ENCODE measurements around the gene VSIG4. TPM values are rescaled to one million over a fixed set of nuclear protein-coding genes. Genes with fewer than 3 reads are reported as not detected.
"Not testable (repeated sequence)": the region's sequence is repeated elsewhere in the genome, so short reads cannot be mapped to it uniquely, and the experiment has no call there.

VSIG4 gene
- total and polyA plus RNA-seq, 2 experiments from 2014 or later: 3.2 to 8.8 TPM

GRCh38 chrX:65985211-65985610 is 54.7 kb downstream of the VSIG4 start:
- Histone ChIP-seq H3K36me3 (replicated peaks; ENCODE audit: insufficient read depth, low read depth) (no peaks in the 10 kb centered on the region), H3K9me2 (replicated peaks; ENCODE audit: insufficient read depth) (no peaks in the 10 kb centered on the region), H3K4me3 (no peak overlapping the region), H3K4me1 (ENCODE audit: insufficient read depth) (no peaks in the 10 kb centered on the region), H3K79me2 (no peaks in the 10 kb centered on the region), H2AFZ (no peak overlapping the region), H3K27me3 (no peaks in the 10 kb centered on the region), H3K4me2 (no peak overlapping the region), H3K9me3 (ENCODE audit: low read depth) (no peaks in the 10 kb centered on the region), H3K27ac (no peak overlapping the region), H4K20me1 (ENCODE audit: insufficient read depth, poor library complexity, severe bottlenecking) (no peaks in the 10 kb centered on the region)
- WGBS (ENCODE audit: low lambda C conversion rate, missing lambda C conversion rate): 84% methylated on average over 3 of the region's 3 CpGs
- DNase-seq (ENCODE audit: low spot score): no peak
- no peak for TF ChIP-seq CTCF (IDR thresholded peaks at IDR 0.05; ENCODE audit: poor library complexity)
- no peak for TF ChIP-seq EZH2 (IDR thresholded peaks at IDR 0.05; ENCODE audit: borderline replicate concordance)
- no peak for TF ChIP-seq EZH2phosphoT487 (IDR thresholded peaks at IDR 0.05; ENCODE audit: low read depth, severe bottlenecking, unreplicated experiment)

DNA sequence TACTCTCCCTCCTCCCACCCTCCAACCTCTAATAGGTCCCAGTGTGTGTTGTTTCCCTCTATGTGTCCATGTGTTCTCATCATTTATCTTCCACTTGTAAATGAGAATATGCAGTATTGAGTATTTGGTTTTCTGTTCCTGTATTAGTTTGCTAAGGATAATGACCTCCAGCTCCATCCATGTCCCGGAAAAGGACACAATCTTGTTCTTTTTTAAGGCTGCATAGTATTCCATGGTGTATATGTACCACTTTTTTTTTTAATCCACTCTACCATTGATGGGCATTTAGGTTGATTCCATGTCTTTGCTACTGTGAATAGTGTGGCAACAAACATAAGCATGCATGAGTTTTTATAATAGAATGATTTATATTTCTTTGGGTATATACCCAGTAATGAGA is 62.7 kb downstream of the VSIG4 start:
- WGBS (ENCODE audit: low lambda C conversion rate, missing lambda C conversion rate): 76% methylated on average over 1 of the region's 1 CpG
- H3K4me3 ChIP-seq; H3K27me3 ChIP-seq; H3K9me3 ChIP-seq (ENCODE audit: low read depth); H4K20me1 ChIP-seq (ENCODE audit: insufficient read depth, poor library complexity, severe bottlenecking); DNase-seq (ENCODE audit: low spot score); H3K9me2 ChIP-seq (replicated peaks; ENCODE audit: insufficient read depth); H3K79me2 ChIP-seq; H3K36me3 ChIP-seq (replicated peaks; ENCODE audit: insufficient read depth, low read depth); H3K4me1 ChIP-seq (ENCODE audit: insufficient read depth); H3K4me2 ChIP-seq; H2AFZ ChIP-seq; H3K27ac ChIP-seq: not testable (repeated sequence)

GRCh38 chrX:65976161-65976560 is 63.7 kb downstream of the VSIG4 start:
- Histone ChIP-seq H3K4me1 (ENCODE audit: insufficient read depth) (no peaks in the 10 kb centered on the region), H4K20me1 (ENCODE audit: insufficient read depth, poor library complexity, severe bottlenecking) (no peaks in the 10 kb centered on the region), H2AFZ (no peak overlapping the region), H3K9me2 (replicated peaks; ENCODE audit: insufficient read depth) (no peaks in the 10 kb centered on the region), H3K9me3 (ENCODE audit: low read depth) (no peaks in the 10 kb centered on the region), H3K27ac (no peak overlapping the region), H3K4me2 (no peak overlapping the region), H3K79me2 (no peaks in the 10 kb centered on the region), H3K27me3 (no peaks in the 10 kb centered on the region), H3K36me3 (replicated peaks; ENCODE audit: insufficient read depth, low read depth) (no peaks in the 10 kb centered on the region), H3K4me3 (no peak overlapping the region)
- no peak for DNase-seq (ENCODE audit: low spot score)
- no peak for TF ChIP-seq EZH2phosphoT487 (IDR thresholded peaks at IDR 0.05; ENCODE audit: low read depth, severe bottlenecking, unreplicated experiment)
- TF ChIP-seq CTCF (IDR thresholded peaks at IDR 0.05; ENCODE audit: poor library complexity): no peak
- no peak for TF ChIP-seq EZH2 (IDR thresholded peaks at IDR 0.05; ENCODE audit: borderline replicate concordance)

DNA sequence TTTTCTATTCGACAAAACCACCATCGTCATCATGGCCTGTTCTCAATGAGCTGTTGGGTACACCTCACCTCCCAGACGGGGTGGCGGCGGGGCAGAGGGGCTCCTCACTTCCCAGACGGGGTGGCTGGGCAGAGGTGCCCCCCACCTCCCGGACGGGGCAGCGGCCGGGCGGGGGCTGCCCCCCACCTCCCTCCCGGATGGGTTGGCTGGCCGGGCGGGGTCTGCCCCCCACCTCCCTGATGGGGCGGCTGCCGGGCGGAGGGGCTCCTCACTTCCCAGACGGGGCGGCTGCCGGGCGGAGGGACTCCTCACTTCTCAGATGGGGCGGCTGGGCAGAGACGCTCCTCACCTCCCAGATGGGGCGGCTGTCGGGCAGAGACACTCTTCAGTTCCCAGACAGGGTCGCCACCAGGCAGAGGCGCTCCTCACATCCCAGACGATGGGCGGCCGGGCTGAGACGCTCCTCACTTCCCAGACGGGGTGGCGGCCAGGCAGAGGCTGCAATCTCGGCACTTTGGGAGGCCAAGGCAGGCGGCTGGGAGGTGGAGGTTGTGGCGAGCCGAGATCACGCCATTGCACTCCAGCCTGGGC is 64.6 kb downstream of the VSIG4 start:
- H3K36me3 ChIP-seq (replicated peaks; ENCODE audit: insufficient read depth, low read depth); H3K27ac ChIP-seq; H3K9me3 ChIP-seq (ENCODE audit: low read depth); H3K4me1 ChIP-seq (ENCODE audit: insufficient read depth); H3K27me3 ChIP-seq; H2AFZ ChIP-seq; H3K9me2 ChIP-seq (replicated peaks; ENCODE audit: insufficient read depth); H3K79me2 ChIP-seq; H4K20me1 ChIP-seq (ENCODE audit: insufficient read depth, poor library complexity, severe bottlenecking); H3K4me3 ChIP-seq; DNase-seq (ENCODE audit: low spot score); H3K4me2 ChIP-seq: not testable (repeated sequence)
- WGBS (ENCODE audit: low lambda C conversion rate, missing lambda C conversion rate): 91% methylated on average over 16 of the region's 38 CpGs

MicroRNAs within 50 kb of the gene (microRNA counts, 767-probe panel; counts per million panel counts)
- not detected for microRNA hsa-miR-223-3p

Other genes starting within 250 kb of the VSIG4 start
- gene HEPH, start 124.2 kb upstream of the VSIG4 start, total RNA-seq: 159 and 161 TPM in 2 replicates
- 53.0 and 64.6 TPM in 2 replicates for gene HEPH, start 124.2 kb upstream of the VSIG4 start, polyA plus RNA-seq

Data from hepatocyte (in vitro differentiated cells).